Astrocyte (in vitro differentiated cells and primary cell): ENCODE measurements around the gene MYO16. TPM values are rescaled to one million over a fixed set of nuclear protein-coding genes. Genes with fewer than 3 reads are reported as not detected.
A peak's percentile ranks its signal among the peaks of the same experiment; 100 is the strongest.

Experiments used
- DNase-seq: peaks from one replicate; pipeline ENCODE4 v3.0.0-alpha.2; 2010; ENCODE audit warnings: low read depth
- FAIRE-seq: peaks from 2 replicates; lab custom pipeline; 2011; peaks lifted over from hg19 to GRCh38; lab: Jason Lieb, UNC
- H2AFZ ChIP-seq: 2 replicates; pipeline ENCODE4 v1.6.0; 2012; ENCODE audit warnings: low read depth, low read length, inconsistent platforms
- H3K27ac ChIP-seq: 2 replicates; pipeline ENCODE4 v1.5.1; 2011; ENCODE audit warnings: low read depth, low read length, inconsistent platforms
- H3K27me3 ChIP-seq: 2 replicates; pipeline ENCODE4 v1.6.0; 2011; ENCODE audit warnings: low read length, inconsistent platforms; ENCODE audit not compliant: insufficient read depth
- H3K36me3 ChIP-seq: 2 replicates; pipeline ENCODE4 v1.5.1; 2011; ENCODE audit warnings: low read length, inconsistent platforms; ENCODE audit not compliant: insufficient read depth
- H3K4me1 ChIP-seq: 2 replicates; pipeline ENCODE4 v1.5.1; 2011; ENCODE audit warnings: low read length, inconsistent platforms; ENCODE audit not compliant: insufficient read depth
- H3K4me2 ChIP-seq: 2 replicates; pipeline ENCODE4 v1.6.0; 2012; ENCODE audit warnings: low read length, inconsistent platforms
- H3K4me3 ChIP-seq: 2 replicates; pipeline ENCODE4 v1.5.1; 2011; ENCODE audit warnings: low read depth, mild to moderate bottlenecking, low read length, inconsistent platforms; ENCODE audit not compliant: insufficient read depth
- H3K79me2 ChIP-seq: 2 replicates; pipeline ENCODE4 v1.6.0; 2012; ENCODE audit warnings: mild to moderate bottlenecking, low read length, inconsistent platforms; ENCODE audit not compliant: insufficient read depth
- H3K9ac ChIP-seq: 2 replicates; pipeline ENCODE4 v1.6.0; 2012; ENCODE audit warnings: mild to moderate bottlenecking, low read length, inconsistent platforms
- H3K9me3 ChIP-seq: 2 replicates; pipeline ENCODE4 v1.5.1; 2012; ENCODE audit warnings: low read depth, mild to moderate bottlenecking, low read length, inconsistent platforms; ENCODE audit not compliant: insufficient read depth
- H4K20me1 ChIP-seq: 2 replicates; pipeline ENCODE4 v1.6.0; 2012; ENCODE audit warnings: low read length, inconsistent platforms; ENCODE audit not compliant: insufficient read depth
- H3K27ac Mint-ChIP-seq: one replicate; pipeline ENCODE4 v1.8.0; 2021; ENCODE audit warnings: mild to moderate bottlenecking, mixed read lengths; ENCODE audit not compliant: unreplicated experiment
- H3K27me3 Mint-ChIP-seq: one replicate; pipeline ENCODE4 v1.8.0; 2021; ENCODE audit warnings: low read depth, mixed read lengths; ENCODE audit not compliant: unreplicated experiment
- H3K36me3 Mint-ChIP-seq: one replicate; pipeline ENCODE4 v1.8.0; 2021; ENCODE audit warnings: low read depth, mixed read lengths; ENCODE audit not compliant: unreplicated experiment
- H3K4me1 Mint-ChIP-seq: one replicate; pipeline ENCODE4 v1.8.0; 2021; ENCODE audit warnings: low read depth, mixed read lengths; ENCODE audit not compliant: unreplicated experiment
- H3K4me3 Mint-ChIP-seq: one replicate; pipeline ENCODE4 v1.8.0; 2021; ENCODE audit warnings: mild to moderate bottlenecking, moderate library complexity, mixed read lengths; ENCODE audit not compliant: unreplicated experiment
- H3K9me3 Mint-ChIP-seq: one replicate; pipeline ENCODE4 v1.8.0; 2021; ENCODE audit warnings: mild to moderate bottlenecking, mixed read lengths; ENCODE audit not compliant: unreplicated experiment
- CTCF ChIP-seq: IDR thresholded peaks from 2 replicates; pipeline ENCODE4 v1.5.1; 2011; ENCODE audit warnings: low read depth, mild to moderate bottlenecking, inconsistent platforms, low read length, moderate library complexity; ENCODE audit not compliant: insufficient read depth
- EZH2 ChIP-seq: IDR thresholded peaks from 2 replicates; pipeline ENCODE4 v1.6.1; 2012; ENCODE audit warnings: mild to moderate bottlenecking, low read length, inconsistent platforms; ENCODE audit not compliant: insufficient read depth
- total RNA-seq: library from RNA; stranded (reverse); gene quantifications from 2 replicates; pipeline ENCODE4 v1.2.1, GENCODE V29; 2021

MYO16 gene
- total RNA-seq, 1 donor from 2014 or later = 0.14 TPM

- Histone ChIP-seq H3K79me2 (no peaks in the 10 kb centered on the region), H2AFZ (no peak overlapping the region), H3K27ac (peak overlapping the region; percentile 4), H3K4me2 (peak overlapping the region; percentile 5), H3K9me3 (no peaks in the 10 kb centered on the region), H3K27me3 (no peaks in the 10 kb centered on the region), H3K36me3 (no peaks in the 10 kb centered on the region), H4K20me1 (no peaks in the 10 kb centered on the region), H3K9ac (no peak overlapping the region), H3K4me3 (no peak overlapping the region), H3K4me1 (peaks cover 6% of the 10 kb centered on the region)
- Mint-ChIP-seq H3K4me3 (no peak overlapping the region), H3K36me3 (no peaks in the 10 kb centered on the region), H3K9me3 (no peaks in the 10 kb centered on the region), H3K4me1 (peaks cover 14% of the 10 kb centered on the region), H3K27me3 (no peaks in the 10 kb centered on the region), H3K27ac (peak overlapping the region; percentile 62)
- FAIRE-seq = peak; percentile 86
- no peak for TF ChIP-seq EZH2
- no peak for TF ChIP-seq CTCF
- no peak for DNase-seq
These were observed 622.5 kb downstream of the MYO16 start for GRCh38 chr13:109251956-109252355.

DNA sequence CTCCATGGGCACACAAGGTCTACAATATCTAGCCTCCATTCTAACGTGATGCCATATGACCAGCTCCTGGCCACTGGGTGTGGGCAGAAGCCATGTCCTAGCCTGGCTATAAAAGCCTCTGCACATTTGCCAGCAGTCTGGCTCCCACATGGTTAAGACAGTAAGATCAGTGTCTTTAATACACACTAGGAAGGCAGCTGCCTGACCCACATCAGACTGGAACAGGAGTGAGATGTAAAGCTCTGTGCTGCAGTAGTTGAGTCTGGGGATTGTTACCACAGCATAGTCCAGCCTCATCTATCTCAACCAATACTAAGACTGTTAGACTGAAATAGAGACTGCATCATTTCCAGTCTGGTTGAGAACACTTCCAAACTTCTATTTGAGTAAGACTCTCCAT, 623.9 kb downstream of the MYO16 start:
- FAIRE-seq = no peak

More for the DNA sequence above, 623.9 kb downstream of the MYO16 start:
- Histone ChIP-seq H3K27me3 (no peaks in the 10 kb centered on the region), H3K4me3 (no peak overlapping the region), H3K27ac (no peak overlapping the region), H3K4me1 (peaks cover 14% of the 10 kb centered on the region), H3K9ac (no peak overlapping the region), H2AFZ (no peak overlapping the region), H4K20me1 (no peaks in the 10 kb centered on the region), H3K36me3 (no peaks in the 10 kb centered on the region), H3K79me2 (no peaks in the 10 kb centered on the region), H3K9me3 (no peaks in the 10 kb centered on the region), H3K4me2 (no peak overlapping the region)
- no peak overlapping the region for H3K27ac Mint-ChIP-seq
- no peak for DNase-seq
- no peaks in the 10 kb centered on the region for H3K9me3 Mint-ChIP-seq
- TF ChIP-seq EZH2 (no peak), CTCF (no peak)
- peaks cover 24% of the 10 kb centered on the region for H3K4me1 Mint-ChIP-seq
- H3K36me3 Mint-ChIP-seq = no peaks in the 10 kb centered on the region
- H3K4me3 Mint-ChIP-seq = no peak overlapping the region
- H3K27me3 Mint-ChIP-seq = no peaks in the 10 kb centered on the region
